SU-DHL-6 (cell line): ENCODE data around the gene GPAM.

Experiments
- H2AFZ ChIP-seq: fragments of 200-600 bp; sonication (generic); 2 replicates; pipeline ENCODE4 v1.6.1; 2014; ENCODE audit warnings: low read depth, mild to moderate bottlenecking, moderate library complexity, mixed read lengths, antibody characterized with exemption, low read length; ENCODE audit not compliant: severe bottlenecking
- H3F3A ChIP-seq: fragments of 200-600 bp; shearing (Covaris generic); 2 replicates; pipeline ENCODE4 v1.6.0; 2016; ENCODE audit warnings: antibody characterized with exemption, mild to moderate bottlenecking; ENCODE audit not compliant: insufficient read depth
- H3K27ac ChIP-seq: fragments of 200-600 bp; sonication (generic); 2 replicates; pipeline ENCODE4 v1.5.1; 2016; ENCODE audit warnings: low read depth, mild to moderate bottlenecking, low read length, moderate library complexity, mixed read lengths
- H3K27me3 ChIP-seq: fragments of 200-600 bp; sonication (generic), shearing (Covaris generic); 2 replicates; pipeline ENCODE4 v1.6.0; 2014; ENCODE audit warnings: mild to moderate bottlenecking, low read length
- H3K36me3 ChIP-seq: fragments of 200-600 bp; sonication (generic); 2 replicates; pipeline ENCODE4 v1.6.1; 2014; ENCODE audit warnings: mild to moderate bottlenecking, low read length, mixed read lengths
- H3K4me2 ChIP-seq: fragments of 300-600, 200-600 bp; shearing (Covaris generic), sonication (generic); 2 replicates; pipeline ENCODE4 v1.6.0; 2014; ENCODE audit warnings: low read length, low read depth, mild to moderate bottlenecking; ENCODE audit not compliant: poor library complexity, severe bottlenecking
- H3K4me3 ChIP-seq: fragments of 200-600 bp; sonication (generic); 2 replicates; pipeline ENCODE4 v1.5.1; 2014; ENCODE audit warnings: antibody characterized with exemption, low read length, mild to moderate bottlenecking, mixed read lengths; ENCODE audit not compliant: insufficient read depth, poor library complexity, severe bottlenecking
- H3K79me2 ChIP-seq: fragments of 200-600 bp; sonication (generic); 2 replicates; pipeline ENCODE4 v1.6.1; 2014; ENCODE audit warnings: mild to moderate bottlenecking, low read length, moderate library complexity; ENCODE audit not compliant: insufficient read depth
- H3K9ac ChIP-seq: fragments of 200-600 bp; sonication (generic); 2 replicates; pipeline ENCODE4 v1.7.0; 2014; ENCODE audit warnings: mild to moderate bottlenecking, low read length
- H3K9me2 ChIP-seq: fragments of 200-600 bp; sonication (generic); replicated peaks from 2 replicates; pipeline ENCODE4 v1.6.1; 2014; ENCODE audit warnings: low read length; ENCODE audit not compliant: insufficient read depth
- H3K9me3 ChIP-seq: fragments of 200-600 bp; sonication (generic); 2 replicates; pipeline ENCODE4 v1.6.1; 2014; ENCODE audit warnings: low read length, mixed read lengths; ENCODE audit not compliant: insufficient read depth
- H4K20me1 ChIP-seq: fragments of 200-600 bp; sonication (generic); 2 replicates; pipeline ENCODE4 v1.6.1; 2014; ENCODE audit warnings: low read depth, mild to moderate bottlenecking, antibody characterized with exemption, low read length, moderate library complexity, mixed read lengths
- CTCF ChIP-seq: fragments of 200-600 bp; sonication (generic); IDR thresholded peaks from one replicate; pipeline ENCODE4 v1.5.1; 2017; ENCODE audit warnings: antibody characterized with exemption, mild to moderate bottlenecking, low read length, moderate library complexity; ENCODE audit not compliant: insufficient read depth, poor library complexity, severe bottlenecking
- EZH2phosphoT487 ChIP-seq: fragments of 200-600 bp; sonication (generic), shearing (Covaris generic); conservative IDR thresholded peaks from 2 replicates; pipeline ENCODE4 v1.6.1; 2018; ENCODE audit warnings: mild to moderate bottlenecking, antibody characterized with exemption, low read length, moderate library complexity, mixed read lengths

Gene GPAM

GRCh38 chr10:112224933-112225529, 41.5 kb upstream of the GPAM start:
- Histone ChIP-seq H3K9me3 (peaks cover 1% of the 10 kb centered on the region; the same call in 1 of the 2 replicates), H3K4me2 (no peak overlapping the region), H3K27me3 (no peaks in the 10 kb centered on the region), H3K27ac (no peak overlapping the region), H3K9me2 (no peaks in the 10 kb centered on the region), H4K20me1 (no peaks in the 10 kb centered on the region), H3K79me2 (no peaks in the 10 kb centered on the region), H3K36me3 (no peaks in the 10 kb centered on the region), H3F3A (no peaks in the 10 kb centered on the region), H3K9ac (no peak overlapping the region), H3K4me3 (no peak overlapping the region), H2AFZ (no peak overlapping the region)
- TF ChIP-seq EZH2phosphoT487 (no peak), CTCF (no peak)

- H3K36me3 ChIP-seq, result no peaks in the 10 kb centered on the region
- H3K9me3 ChIP-seq, result peaks cover 5% of the 10 kb centered on the region; the same call in 1 of the 2 replicates
- no peaks in the 10 kb centered on the region for H3F3A ChIP-seq
- TF ChIP-seq CTCF, result no peak
- TF ChIP-seq EZH2phosphoT487, result no peak
- H3K27me3 ChIP-seq, result no peaks in the 10 kb centered on the region
- no peaks in the 10 kb centered on the region for H3K79me2 ChIP-seq
- no peak overlapping the region for H3K9ac ChIP-seq
- H3K27ac ChIP-seq, result no peak overlapping the region
- no peaks in the 10 kb centered on the region for H4K20me1 ChIP-seq
- H3K4me3 ChIP-seq, result no peak overlapping the region
- H3K4me2 ChIP-seq, result no peak overlapping the region
- no peak overlapping the region for H2AFZ ChIP-seq
- H3K9me2 ChIP-seq, result no peaks in the 10 kb centered on the region
These were observed 40.2 kb upstream of the GPAM start for GRCh38 chr10:112223725-112224124.

GRCh38 chr10:112222799-112223198, 39.2 kb upstream of the GPAM start:
- no peaks in the 10 kb centered on the region for H3K27me3 ChIP-seq
- H3K4me2 ChIP-seq, result no peak overlapping the region
- H3K9me3 ChIP-seq, result peaks cover 5% of the 10 kb centered on the region; the same call in 1 of the 2 replicates
- H3F3A ChIP-seq, result no peaks in the 10 kb centered on the region
- H3K79me2 ChIP-seq, result no peaks in the 10 kb centered on the region
- no peak overlapping the region for H2AFZ ChIP-seq
- H3K36me3 ChIP-seq, result no peaks in the 10 kb centered on the region
- no peaks in the 10 kb centered on the region for H3K9me2 ChIP-seq
- no peak overlapping the region for H3K27ac ChIP-seq
- TF ChIP-seq CTCF (no peak), EZH2phosphoT487 (no peak)
- no peaks in the 10 kb centered on the region for H4K20me1 ChIP-seq
- H3K9ac ChIP-seq, result no peak overlapping the region
- H3K4me3 ChIP-seq, result no peak overlapping the region
